A549 treated with ZK216348 at 1 μM for 4 hours (cell line): Measurements from ENCODE around the gene AP3D1. TPM values are rescaled to one million over a fixed set of nuclear protein-coding genes. Genes with fewer than 3 reads are reported as not detected.

Experiments
- total RNA-seq: library from RNA; stranded (reverse); fragments of 200-300 nt; extraction: Qiagen RNA extraction; gene quantifications from 5 replicates; pipeline ENCODE4 v1.2.3, GENCODE V29; 2022; ENCODE audit warnings: low read depth

Gene AP3D1
- total RNA-seq: 43.3 to 77.0 TPM (median 72.5 TPM) in 5 replicates

DNA sequence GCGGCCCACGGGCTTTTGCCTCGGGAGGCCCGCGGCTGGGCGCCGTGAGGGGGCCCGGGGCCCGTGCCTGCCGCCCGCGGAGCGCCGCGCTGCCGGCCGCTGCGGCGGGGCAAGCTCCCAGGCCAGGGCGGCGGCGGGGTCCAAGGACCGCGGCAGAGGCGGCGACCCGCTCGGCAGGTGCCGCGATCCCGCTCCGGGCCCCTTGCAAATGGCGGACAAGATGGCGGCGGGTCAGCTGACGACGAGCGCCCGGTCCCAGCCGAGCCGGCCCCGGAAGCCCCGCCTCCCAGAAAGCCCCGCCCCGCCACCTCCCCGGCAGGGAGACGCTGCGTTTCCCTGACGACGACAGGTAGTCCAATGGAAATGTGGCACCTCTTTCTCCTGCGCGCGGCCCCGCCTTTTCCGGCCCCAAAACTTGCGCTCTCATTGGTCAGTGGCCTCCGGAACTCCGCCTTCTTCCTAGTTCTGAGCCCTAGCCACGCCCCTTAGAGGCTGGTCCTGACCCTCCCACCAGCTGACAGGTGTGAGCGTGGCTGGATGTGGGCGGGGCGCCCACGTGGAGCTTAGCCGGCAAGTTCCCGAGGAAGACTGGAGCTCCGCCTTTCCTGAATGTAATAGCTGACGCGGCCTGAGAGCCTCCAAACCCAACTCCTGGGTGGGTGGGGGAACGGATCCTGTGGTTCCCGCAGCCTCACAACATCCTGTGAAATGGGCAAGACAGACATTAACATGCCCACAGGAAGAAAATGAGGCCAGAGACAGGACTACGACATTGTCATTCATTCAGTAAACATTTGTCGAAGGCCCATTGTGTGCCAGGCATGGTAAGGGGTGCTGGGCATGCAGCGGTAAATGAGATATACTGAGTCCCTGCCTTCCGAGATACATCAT lies at the start of gene AP3D1:
Gene AP3D1 (minus strand): TSS at position 228 of the 891 bp plus-strand sequence. CDS start 232 bp downstream, outside the sequence.

DNA sequence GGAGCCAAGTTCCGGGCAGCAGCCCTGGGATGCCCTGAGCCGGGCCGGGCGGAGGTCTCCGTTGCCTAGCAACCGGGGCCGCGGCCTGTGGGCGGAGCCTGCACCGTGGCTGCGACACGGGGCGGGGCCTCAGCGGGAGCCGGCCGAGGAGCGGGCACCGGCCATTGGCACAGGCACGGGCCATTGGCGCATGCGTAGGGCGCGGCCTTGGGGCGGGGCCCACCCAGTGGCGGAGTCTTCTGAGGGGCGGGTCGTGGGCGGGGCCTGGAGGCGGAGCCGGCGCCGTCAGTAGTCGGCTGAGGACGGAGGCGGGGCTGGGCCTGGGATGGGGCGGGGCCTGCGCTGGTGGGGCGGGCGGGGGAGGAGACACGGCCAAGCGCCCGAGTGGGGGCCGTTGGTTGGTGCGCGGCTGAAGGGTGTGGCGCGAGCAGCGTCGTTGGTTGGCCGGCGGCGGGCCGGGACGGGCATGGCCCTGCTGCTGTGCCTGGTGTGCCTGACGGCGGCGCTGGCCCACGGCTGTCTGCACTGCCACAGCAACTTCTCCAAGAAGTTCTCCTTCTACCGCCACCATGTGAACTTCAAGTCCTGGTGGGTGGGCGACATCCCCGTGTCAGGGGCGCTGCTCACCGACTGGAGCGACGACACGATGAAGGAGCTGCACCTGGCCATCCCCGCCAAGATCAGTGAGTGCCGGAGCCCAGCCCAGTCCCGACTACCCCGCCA lies 54.7 kb downstream of the AP3D1 start, which contains the start of gene IZUMO4:
Gene IZUMO4 (plus strand): TSS at position 436 of the 723 bp plus-strand sequence. CDS start 31 bp downstream, at position 467.

GRCh38 chr19:2096034-2096479 lies 55.3 kb downstream of the AP3D1 start, which contains the start of gene MOB3A:
TSS of gene MOB3A (minus strand) at chr19:2096326. CDS start at chr19:2078560, 17,766 bp downstream.

GRCh38 chr19:2050991-2051772 lies 100.2 kb downstream of the AP3D1 start, which contains the start of gene MKNK2:
TSS of gene MKNK2 (minus strand) at chr19:2051244. CDS start at chr19:2050851, 393 bp downstream.

Other genes with a start within 250 kb of the AP3D1 start
- 1.4 to 7.2 TPM (median 5.7 TPM) in 5 replicates for gene ADAT3, start 246.2 kb downstream of the AP3D1 start, total RNA-seq
- gene SCAMP4, start 246.2 kb downstream of the AP3D1 start, total RNA-seq: 49.1 to 58.8 TPM (median 57.5 TPM) in 5 replicates
- 33.5 to 54.5 TPM (median 49.4 TPM) in 5 replicates for gene CSNK1G2, start 210.4 kb downstream of the AP3D1 start, total RNA-seq
- gene BTBD2, start 135.9 kb downstream of the AP3D1 start, total RNA-seq: 20.5 to 49.3 TPM (median 44.8 TPM) in 5 replicates
- 35.6 to 83.3 TPM (median 75.7 TPM) in 5 replicates for gene MKNK2, start 100.3 kb downstream of the AP3D1 start, total RNA-seq
- gene MOB3A, start 55.2 kb downstream of the AP3D1 start, total RNA-seq: 9.7 to 16.0 TPM (median 12.5 TPM) in 5 replicates
- gene IZUMO4, start 54.7 kb downstream of the AP3D1 start, total RNA-seq: 0.42 to 1.8 TPM (median 0.70 TPM) in 4 of 5 replicates, not detected in the other
- gene DOT1L, start 12.4 kb upstream of the AP3D1 start, total RNA-seq: 7.2 to 17.5 TPM (median 16.5 TPM) in 5 replicates
- gene PLEKHJ1, start 84.8 kb upstream of the AP3D1 start, total RNA-seq: 30.0 to 62.7 TPM (median 56.1 TPM) in 5 replicates
- gene SF3A2, start 85.3 kb upstream of the AP3D1 start, total RNA-seq: 55.3 to 77.1 TPM (median 72.5 TPM) in 5 replicates
- gene AMH, start 97.8 kb upstream of the AP3D1 start, total RNA-seq: 5.3 to 22.3 TPM (median 16.9 TPM) in 5 replicates
- 0.49 to 1.8 TPM (median 0.87 TPM) in 4 of 5 replicates, not detected in the other for gene JSRP1, start 104.9 kb upstream of the AP3D1 start, total RNA-seq
- gene PEAK3, start 130.6 kb upstream of the AP3D1 start, total RNA-seq: 0.07 TPM in 1 of 5 replicates, not detected in the others
- not detected in 5 replicates for gene LINGO3, start 156.6 kb upstream of the AP3D1 start, total RNA-seq
- gene LSM7, start 177.0 kb upstream of the AP3D1 start, total RNA-seq: 135 to 172 TPM (median 154 TPM) in 5 replicates
- 8.3 to 27.9 TPM (median 21.2 TPM) in 5 replicates for gene SPPL2B, start 177.1 kb upstream of the AP3D1 start, total RNA-seq
- 0.04 TPM in 1 of 5 replicates, not detected in the others for gene TMPRSS9, start 208.7 kb upstream of the AP3D1 start, total RNA-seq